Activated CD4-positive, alpha-beta memory T cell treated with anti-CD3 and anti-CD28 coated beads for 36 hours (primary cell): ENCODE measurements around the gene DHH. TPM values are rescaled to one million over a fixed set of nuclear protein-coding genes. Genes with fewer than 3 reads are reported as not detected.

ENCODE experiments used
- CTCF ChIA-PET: fragments of 350-600 bp; sonication (Branson Sonifier 250); formaldehyde crosslinking; loops from one replicate; lab custom pipeline; 2021; ENCODE audit warnings: antibody characterized with exemption, inconsistent platforms; lab: Charles Lee
- POLR2A ChIA-PET: fragments of 350-600 bp; sonication (Branson Sonifier 250); formaldehyde crosslinking; loops from one replicate; lab custom pipeline; 2021; ENCODE audit warnings: antibody characterized with exemption; lab: Charles Lee
- DNase-seq: peaks from one replicate; pipeline ENCODE4 v3.0.0-alpha.2; 2020
- H3K27ac Mint-ChIP-seq: one replicate; pipeline ENCODE4 v1.8.0; 2021; ENCODE audit warnings: mixed read lengths
- H3K27me3 Mint-ChIP-seq: one replicate; pipeline ENCODE4 v1.8.0; 2021; ENCODE audit warnings: mixed read lengths
- H3K36me3 Mint-ChIP-seq: one replicate; pipeline ENCODE4 v1.8.0; 2021; ENCODE audit warnings: mixed read lengths
- H3K4me1 Mint-ChIP-seq: one replicate; pipeline ENCODE4 v1.8.0; 2021; ENCODE audit warnings: low read depth, mixed read lengths
- H3K4me3 Mint-ChIP-seq: one replicate; pipeline ENCODE4 v1.8.0; 2021; ENCODE audit warnings: mild to moderate bottlenecking, mixed read lengths
- H3K9me3 Mint-ChIP-seq: one replicate; pipeline ENCODE4 v1.8.0; 2021; ENCODE audit warnings: mixed read lengths
- intact Hi-C: fragments of 100-400 bp; cut with micrococcal nuclease; formaldehyde crosslinking; loops from one replicate; pipeline ENCODE4 v1.15.1; 2023
- total RNA-seq, 2 experiments: library from RNA; stranded (reverse); gene quantifications; one replicate each; pipeline ENCODE4 v1.2.3, GENCODE V29; 2021

Gene DHH
- total RNA-seq, 2 experiments from 2014 or later: not detected

DNA sequence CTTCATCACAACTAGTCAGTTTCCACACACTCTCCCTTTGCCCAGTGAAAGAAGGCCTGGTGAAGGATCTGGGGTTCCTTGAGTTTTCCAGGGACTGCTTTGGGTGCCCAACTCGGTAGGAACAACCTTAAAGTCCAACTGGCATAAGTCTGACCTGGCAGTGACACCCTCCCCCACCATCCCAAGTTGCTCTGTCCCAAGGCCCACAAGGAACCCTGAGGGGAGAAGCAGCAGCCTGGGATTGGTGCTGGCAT is 35.6 kb downstream of the DHH start:
- Mint-ChIP-seq H3K4me3 (peak overlapping the region; percentile 94), H3K27me3 (no peaks in the 10 kb centered on the region), H3K4me1 (peaks cover 51% of the 10 kb centered on the region), H3K27ac (peak overlapping the region; percentile 85), H3K9me3 (no peaks in the 10 kb centered on the region), H3K36me3 (peaks cover 13% of the 10 kb centered on the region)
- intact Hi-C loops: loop anchor here (5.0 kb wide), 2 partner anchors 73 to 178 kb away; partner anchors contain the start of gene TUBA1B
- ChIA-PET CTCF (interaction anchor here (0.8 to 3.6 kb wide), 7 partner anchors 11 to 72 kb away, joined by 3 to 17 read pairs (median 9); partner anchors contain the start of genes RHEBL1 and TUBA1B), POLR2A (interaction anchor here (0.8 to 1.5 kb wide), 2 partner anchors 11 to 41 kb away, joined by 3 to 4 read pairs; partner anchors contain the start of gene RHEBL1)
- DNase-seq: peak; percentile 15

- peak overlapping the region; percentile 85 for H3K27ac Mint-ChIP-seq
- POLR2A ChIA-PET: interaction anchor here (0.8 to 1.5 kb wide), 3 partner anchors 11 to 41 kb away, joined by 3 to 5 read pairs (median 4); partner anchors contain the start of gene RHEBL1
Observed at GRCh38 chr12:49058366-49059044, 36.1 kb downstream of the DHH start.

GRCh38 chr12:49057888-49058287 is 36.7 kb downstream of the DHH start:
- intact Hi-C loops: loop anchor here (2.0 to 5.0 kb wide), 3 partner anchors 39 to 179 kb away; partner anchors contain the start of genes PRKAG1 and TUBA1B
- Mint-ChIP-seq H3K4me1 (peaks cover 46% of the 10 kb centered on the region), H3K9me3 (no peaks in the 10 kb centered on the region), H3K36me3 (peaks cover 20% of the 10 kb centered on the region), H3K27ac (peak overlapping the region; percentile 85), H3K4me3 (peak overlapping the region; percentile 94), H3K27me3 (no peaks in the 10 kb centered on the region)
- no peak for DNase-seq
- CTCF ChIA-PET: interaction anchor here (0.9 to 3.6 kb wide), 6 partner anchors 14 to 61 kb away, joined by 3 to 17 read pairs (median 6); no protein-coding TSS in a partner anchor
- POLR2A ChIA-PET: interaction anchor here (1.1 to 1.5 kb wide), 3 partner anchors 12 to 72 kb away, joined by 3 to 5 read pairs (median 3); partner anchors contain the start of genes PRKAG1 and RHEBL1

More at GRCh38 chr12:49058366-49059044, 36.1 kb downstream of the DHH start:
- H3K4me1 Mint-ChIP-seq: peaks cover 46% of the 10 kb centered on the region
- CTCF ChIA-PET: interaction anchor here (0.8 to 3.6 kb wide), 7 partner anchors 11 to 61 kb away, joined by 3 to 17 read pairs (median 9); partner anchors contain the start of gene RHEBL1
- peaks cover 14% of the 10 kb centered on the region for H3K36me3 Mint-ChIP-seq
- no peaks in the 10 kb centered on the region for H3K9me3 Mint-ChIP-seq
- no peak for DNase-seq
- peak overlapping the region; percentile 94 for H3K4me3 Mint-ChIP-seq
- intact Hi-C loops: loop anchor here (5.0 kb wide), 2 partner anchors 74 to 179 kb away; partner anchors contain the start of gene TUBA1B
- H3K27me3 Mint-ChIP-seq: no peaks in the 10 kb centered on the region

- H3K4me1 Mint-ChIP-seq: peaks cover 43% of the 10 kb centered on the region
- H3K9me3 Mint-ChIP-seq: no peaks in the 10 kb centered on the region
- DNase-seq: peak; percentile 67
- POLR2A ChIA-PET: interaction anchor here (0.8 to 1.3 kb wide), 3 partner anchors 23 to 76 kb away, joined by 3 to 5 read pairs (median 4); partner anchors contain the start of genes PRKAG1 and TUBA1B
- CTCF ChIA-PET: interaction anchor here (0.7 to 3.1 kb wide), 9 partner anchors 8 to 179 kb away, joined by 3 to 30 read pairs (median 7); partner anchors contain the start of gene RHEBL1
- intact Hi-C loops: loop anchor here (2.0 to 5.0 kb wide), 3 partner anchors 37 to 181 kb away; partner anchors contain the start of genes PRKAG1 and TUBA1B
- H3K4me3 Mint-ChIP-seq: peak overlapping the region; percentile 94
- no peaks in the 10 kb centered on the region for H3K27me3 Mint-ChIP-seq
- H3K36me3 Mint-ChIP-seq: peaks cover 34% of the 10 kb centered on the region
- peak overlapping the region; percentile 85 for H3K27ac Mint-ChIP-seq
Observed at GRCh38 chr12:49055978-49056754, 38.4 kb downstream of the DHH start.

DNA sequence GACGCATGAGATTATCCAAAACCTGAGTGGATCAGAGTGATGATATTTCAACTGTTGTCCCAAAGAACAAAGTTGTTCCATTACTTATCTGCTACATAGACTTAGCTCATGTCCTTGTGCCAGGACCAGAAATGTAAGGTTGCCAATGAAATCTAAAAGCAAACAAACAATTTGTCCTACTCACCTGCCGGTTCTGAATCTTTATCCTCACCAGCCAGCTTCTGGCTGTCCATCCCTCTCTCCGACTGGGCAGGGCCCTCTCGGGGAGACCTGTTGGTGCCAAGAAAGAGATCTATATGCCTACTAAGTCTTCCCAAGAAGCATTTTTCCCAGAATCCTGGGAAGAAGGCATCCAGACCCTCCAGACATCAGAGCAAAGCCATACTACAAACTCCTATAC is 39.5 kb downstream of the DHH start:
- no peak overlapping the region for H3K27ac Mint-ChIP-seq
- no peaks in the 10 kb centered on the region for H3K9me3 Mint-ChIP-seq
- POLR2A ChIA-PET: no interaction called here
- H3K27me3 Mint-ChIP-seq: no peaks in the 10 kb centered on the region
- CTCF ChIA-PET: interaction anchor here (0.7 to 3.1 kb wide), 7 partner anchors 9 to 58 kb away, joined by 3 to 30 read pairs (median 9); no protein-coding TSS in a partner anchor
- DNase-seq: no peak
- intact Hi-C loops: loop anchor here (5.0 kb wide), 2 partner anchors 77 to 182 kb away; partner anchors contain the start of gene TUBA1B
- peaks cover 38% of the 10 kb centered on the region for H3K36me3 Mint-ChIP-seq
- no peak overlapping the region for H3K4me3 Mint-ChIP-seq
- H3K4me1 Mint-ChIP-seq: peaks cover 40% of the 10 kb centered on the region

DNA sequence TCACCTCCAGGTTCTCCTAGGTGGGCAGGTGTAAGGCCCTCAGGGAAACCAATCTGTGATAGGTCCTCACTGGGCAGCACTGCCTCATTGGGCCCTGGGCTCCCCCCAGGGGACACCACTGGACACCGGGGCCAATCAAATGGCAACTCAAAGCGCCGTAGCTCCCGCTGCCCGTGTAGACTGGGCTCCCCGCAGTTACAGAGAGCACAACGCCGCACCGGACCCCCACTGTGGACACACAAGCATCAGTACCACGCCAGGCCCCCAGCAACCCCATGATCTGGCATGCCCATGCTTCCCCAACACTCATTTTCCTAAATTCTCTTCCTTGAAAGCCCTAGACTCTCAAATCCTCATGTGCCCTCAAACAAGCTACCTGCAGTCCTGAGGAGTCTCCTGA is 40.1 kb downstream of the DHH start:
- Mint-ChIP-seq H3K4me1 (peaks cover 40% of the 10 kb centered on the region), H3K4me3 (no peak overlapping the region), H3K27me3 (no peaks in the 10 kb centered on the region), H3K27ac (no peak overlapping the region), H3K9me3 (no peaks in the 10 kb centered on the region), H3K36me3 (peaks cover 37% of the 10 kb centered on the region)
- intact Hi-C loops: no loop called here
- POLR2A ChIA-PET: no interaction called here
- CTCF ChIA-PET: interaction anchor here (2.0 to 3.1 kb wide), 5 partner anchors 9 to 58 kb away, joined by 6 to 30 read pairs (median 11); no protein-coding TSS in a partner anchor
- DNase-seq: no peak

- Mint-ChIP-seq H3K36me3 (peaks cover 36% of the 10 kb centered on the region), H3K4me3 (no peak overlapping the region), H3K9me3 (no peaks in the 10 kb centered on the region), H3K4me1 (peaks cover 40% of the 10 kb centered on the region), H3K27ac (no peak overlapping the region), H3K27me3 (no peaks in the 10 kb centered on the region)
- no peak for DNase-seq
- ChIA-PET CTCF (interaction anchor here (0.8 to 2.5 kb wide), 4 partner anchors 10 to 34 kb away, joined by 3 to 11 read pairs (median 7); no protein-coding TSS in a partner anchor), POLR2A (no interaction called here)
- intact Hi-C loops: no loop called here
Observed at GRCh38 chr12:49054096-49054495, 40.5 kb downstream of the DHH start.

DNA sequence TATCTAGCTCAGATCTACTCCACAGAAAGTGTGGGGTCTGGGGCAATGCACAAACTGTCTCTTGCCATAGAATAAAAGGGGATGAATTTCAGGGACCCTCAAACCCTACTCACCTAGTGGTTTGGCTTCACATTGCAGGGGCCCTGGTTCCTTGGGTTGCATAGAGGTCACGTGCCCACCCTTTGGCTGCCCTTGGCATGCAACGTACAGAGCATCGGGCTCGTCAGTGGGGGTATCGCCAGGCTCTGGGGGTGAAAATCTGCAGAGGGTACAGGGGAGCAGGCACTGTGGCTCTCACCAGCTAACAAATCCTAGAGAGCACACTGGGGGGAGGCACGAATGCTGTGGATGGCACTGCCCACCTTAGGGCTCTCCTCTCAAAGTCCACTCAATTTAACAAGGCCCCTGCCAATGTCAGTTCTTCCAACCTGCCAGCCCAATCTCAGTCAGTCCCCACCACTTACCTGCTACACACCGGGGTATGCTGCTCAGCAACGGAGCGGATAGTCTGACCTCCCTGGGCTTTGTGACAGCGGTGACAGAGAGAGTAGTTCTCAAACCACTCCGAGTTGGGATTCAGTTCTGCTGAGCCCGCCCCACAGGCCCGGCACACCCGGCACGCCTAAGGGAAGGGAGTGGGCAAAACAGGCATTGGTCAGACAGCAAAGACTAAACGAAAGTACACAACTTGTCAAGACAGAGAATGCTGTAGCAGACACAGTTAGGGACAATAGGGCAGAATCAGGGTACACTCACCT is 42.0 kb downstream of the DHH start:
- Mint-ChIP-seq H3K4me1 (peaks cover 31% of the 10 kb centered on the region), H3K27ac (no peak overlapping the region), H3K4me3 (no peak overlapping the region), H3K27me3 (no peaks in the 10 kb centered on the region), H3K9me3 (no peaks in the 10 kb centered on the region), H3K36me3 (peaks cover 50% of the 10 kb centered on the region)
- no peak for DNase-seq
- POLR2A ChIA-PET: no interaction called here
- intact Hi-C loops: no loop called here
- CTCF ChIA-PET: interaction anchor here (1.2 kb wide), 1 partner anchor 9 kb away, joined by 5 read pairs; no protein-coding TSS in a partner anchor

- intact Hi-C loops: no loop called here
- Mint-ChIP-seq H3K4me3 (no peak overlapping the region), H3K27ac (no peak overlapping the region), H3K4me1 (peaks cover 24% of the 10 kb centered on the region), H3K27me3 (no peaks in the 10 kb centered on the region), H3K9me3 (no peaks in the 10 kb centered on the region), H3K36me3 (peaks cover 55% of the 10 kb centered on the region)
- no peak for DNase-seq
- ChIA-PET POLR2A (no interaction called here), CTCF (no interaction called here)
Observed at GRCh38 chr12:49051777-49052438, 42.7 kb downstream of the DHH start.

GRCh38 chr12:49051373-49051764 is 43.2 kb downstream of the DHH start:
- Mint-ChIP-seq H3K27me3 (no peaks in the 10 kb centered on the region), H3K4me3 (no peak overlapping the region), H3K9me3 (no peaks in the 10 kb centered on the region), H3K27ac (no peak overlapping the region), H3K4me1 (peaks cover 18% of the 10 kb centered on the region), H3K36me3 (peaks cover 59% of the 10 kb centered on the region)
- intact Hi-C loops: no loop called here
- ChIA-PET POLR2A (no interaction called here), CTCF (interaction anchor here (1.2 kb wide), 1 partner anchor 37 kb away, joined by 3 read pairs; no protein-coding TSS in a partner anchor)
- DNase-seq: no peak
